Ascending aorta (tissue), 2 donors: ENCODE data around the gene VAT1L. TPM values are rescaled to one million over a fixed set of nuclear protein-coding genes. Genes with fewer than 3 reads are reported as not detected.

Source experiments
- DNase-seq, 2 donors: peaks; one replicate each; pipeline ENCODE4 v3.0.0-alpha.2; 2019; ENCODE audit warnings: low spot score in 2 of 2
- H3K27ac ChIP-seq, 2 donors: fragments of 200-600 bp; sonication (generic); one replicate each; pipeline ENCODE4 v1.5.1; 2016 to 2017; ENCODE audit warnings: mild to moderate bottlenecking in 1 of 2
- H3K27me3 ChIP-seq: fragments of 200-600 bp; sonication (generic); one replicate; pipeline ENCODE4 v1.5.1; 2017
- H3K36me3 ChIP-seq, 2 donors: fragments of 200-600 bp; sonication (generic); one replicate each; pipeline ENCODE4 v1.5.1; 2016
- H3K4me1 ChIP-seq, 2 donors: fragments of 200-600 bp; sonication (generic); one replicate each; pipeline ENCODE4 v1.5.1; 2016 to 2017; ENCODE audit warnings: mild to moderate bottlenecking in 1 of 2
- H3K4me3 ChIP-seq, 2 donors: fragments of 200-600 bp; sonication (generic); one replicate each; pipeline ENCODE4 v1.5.1; 2016 to 2017; ENCODE audit warnings: mild to moderate bottlenecking in 1 of 2
- H3K9me3 ChIP-seq, 2 donors: fragments of 200-600 bp; sonication (generic); one replicate each; pipeline ENCODE4 v1.5.1; 2016
- CTCF ChIP-seq, 3 experiments: fragments of 200-600 bp in 2 of 3; fragments of 450-650 bp in 1 of 3; sonication (generic) in 2 of 3; IDR thresholded peaks; one replicate each; pipeline ENCODE4 v1.5.1; 2016 to 2019; ENCODE audit warnings: antibody characterized with exemption in 3 of 3, mild to moderate bottlenecking in 1 of 3, moderate library complexity in 1 of 3
- intact Hi-C: fragments of 100-400 bp; cut with DNase I; formaldehyde crosslinking; loops from one replicate; pipeline ENCODE4 v1.15.1; 2023
- total RNA-seq: library from RNA; depleted of rRNA; stranded (reverse); fragments of >200 nt; gene quantifications from one replicate; pipeline ENCODE4 v1.1.0, GENCODE V29; 2016

Gene VAT1L
- total RNA-seq, 1 donor from 2014 or later, result 12.6 TPM

DNA sequence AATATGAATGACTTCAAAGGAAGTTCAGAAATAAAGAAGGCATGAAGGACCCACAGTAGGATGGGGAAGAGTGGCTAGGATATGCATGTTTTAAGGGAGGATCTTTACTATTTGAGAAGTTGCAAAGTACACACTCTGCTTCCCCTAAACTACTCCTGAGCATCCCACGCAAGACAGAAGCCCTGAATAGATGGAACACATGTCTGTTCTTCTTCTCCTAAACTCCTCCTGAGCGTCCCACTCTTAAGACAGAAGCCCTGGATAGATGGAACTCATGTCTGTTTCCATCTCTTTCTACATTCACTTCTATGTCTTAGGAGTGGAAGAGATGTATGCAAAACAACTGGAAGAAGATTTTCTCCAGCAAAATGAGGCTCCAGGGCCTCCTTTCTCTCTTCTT is 88.4 kb downstream of the VAT1L start:
- DNase-seq, result no peak
- Histone ChIP-seq H3K27me3 (no peaks in the 10 kb centered on the region), H3K4me1 (peaks cover 3 to 6% of the 10 kb centered on the region in 2 donors), H3K4me3 (no peak overlapping the region), H3K36me3 (no peaks in the 10 kb centered on the region), H3K27ac (no peak overlapping the region), H3K9me3 (no peaks in the 10 kb centered on the region)
- TF ChIP-seq CTCF (IDR thresholded peaks at IDR 0.05), result no peak
- intact Hi-C loops, result loop anchor here (10.0 kb wide), 1 partner anchor 1828 kb away; no protein-coding TSS in a partner anchor

- intact Hi-C loops, result loop anchor here (10.0 kb wide), 1 partner anchor 1827 kb away; no protein-coding TSS in a partner anchor
- no peak for DNase-seq
- TF ChIP-seq CTCF (IDR thresholded peaks at IDR 0.05), result no peak
- H3K27ac ChIP-seq, result no peak overlapping the region
- H3K4me3 ChIP-seq, result no peak overlapping the region
- H3K36me3 ChIP-seq, result no peaks in the 10 kb centered on the region
- H3K27me3 ChIP-seq, result no peaks in the 10 kb centered on the region
- H3K9me3 ChIP-seq, result no peaks in the 10 kb centered on the region
- peaks cover 6 to 11% of the 10 kb centered on the region in 2 donors for H3K4me1 ChIP-seq
These were observed 89.5 kb downstream of the VAT1L start for GRCh38 chr16:77877712-77878347.

GRCh38 chr16:77881355-77882030 is 93.1 kb downstream of the VAT1L start:
- no peak for TF ChIP-seq CTCF (IDR thresholded peaks at IDR 0.05)
- Histone ChIP-seq H3K27ac (peak overlapping the region; percentile 66 to 71), H3K27me3 (no peaks in the 10 kb centered on the region), H3K9me3 (no peaks in the 10 kb centered on the region), H3K4me1 (peaks cover 10 to 32% of the 10 kb centered on the region in 2 donors), H3K4me3 (no peak overlapping the region), H3K36me3 (no peaks in the 10 kb centered on the region)
- intact Hi-C loops, result loop anchor here (5.0 kb wide), 2 partner anchors 56 to 159 kb away; partner anchors contain the start of gene NUDT7
- DNase-seq, result no peak

DNA sequence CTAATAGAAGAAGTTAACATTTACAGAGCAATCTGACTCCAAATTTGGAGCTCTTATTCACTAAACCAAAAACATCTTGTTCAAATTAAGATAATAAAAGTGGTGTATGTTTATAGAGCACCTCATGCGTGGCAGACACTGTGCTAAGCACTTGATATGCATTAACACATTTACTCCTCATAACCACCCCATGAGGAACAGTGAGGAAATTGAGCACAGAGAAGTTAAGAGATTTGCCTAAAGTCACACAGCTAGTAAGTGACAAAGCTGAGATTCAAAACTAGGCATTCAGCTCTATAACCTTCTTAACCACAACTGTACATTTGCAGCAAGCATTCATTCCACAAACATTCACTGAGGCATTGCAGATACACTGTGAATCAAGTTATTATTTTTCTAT is 94.0 kb downstream of the VAT1L start:
- DNase-seq, result no peak
- TF ChIP-seq CTCF (IDR thresholded peaks at IDR 0.05), result no peak
- Histone ChIP-seq H3K36me3 (no peaks in the 10 kb centered on the region), H3K9me3 (no peaks in the 10 kb centered on the region), H3K27me3 (no peaks in the 10 kb centered on the region), H3K27ac (peak overlapping the region in 1 of 2 donors; percentile 71), H3K4me3 (no peak overlapping the region), H3K4me1 (peaks cover 10 to 32% of the 10 kb centered on the region in 2 donors)
- intact Hi-C loops, result loop anchor here (5.0 kb wide), 2 partner anchors 55 to 160 kb away; partner anchors contain the start of gene NUDT7

- H3K27me3 ChIP-seq, result no peaks in the 10 kb centered on the region
- no peak overlapping the region for H3K4me3 ChIP-seq
- H3K4me1 ChIP-seq, result peaks cover 10 to 32% of the 10 kb centered on the region in 2 donors
- DNase-seq, result no peak
- peak overlapping the region; percentile 53 to 76 for H3K27ac ChIP-seq
- H3K9me3 ChIP-seq, result no peaks in the 10 kb centered on the region
- no peak for TF ChIP-seq CTCF (IDR thresholded peaks at IDR 0.05)
- no peaks in the 10 kb centered on the region for H3K36me3 ChIP-seq
- intact Hi-C loops, result no loop called here
These were observed 97.4 kb downstream of the VAT1L start for GRCh38 chr16:77885571-77886295.
